Esophagus (tissue), 2 donors: ENCODE results near the gene RAD51B. TPM values are rescaled to one million over a fixed set of nuclear protein-coding genes. Genes with fewer than 3 reads are reported as not detected.

Source experiments
- H3K27ac ChIP-seq, 2 donors: one replicate each; pipeline ENCODE4 v1.5.1; 2013; ENCODE audit warnings: low read depth in 2 of 2, mild to moderate bottlenecking in 2 of 2, inconsistent platforms in 1 of 2, low read length in 1 of 2, moderate library complexity in 1 of 2
- H3K27me3 ChIP-seq, 2 donors: one replicate each; pipeline ENCODE4 v1.6.1; 2013; ENCODE audit warnings: low read length in 2 of 2, control low read depth in 1 of 2, mild to moderate bottlenecking in 1 of 2; ENCODE audit not compliant: insufficient read depth in 2 of 2, control insufficient read depth in 1 of 2
- H3K36me3 ChIP-seq, 2 donors: one replicate each; pipeline ENCODE4 v1.6.1; 2013; ENCODE audit warnings: low read length in 1 of 2; ENCODE audit not compliant: control insufficient read depth in 2 of 2, insufficient read depth in 2 of 2
- H3K4me1 ChIP-seq, 2 donors: one replicate each; pipeline ENCODE4 v1.6.1; 2013; ENCODE audit warnings: low read length in 1 of 2; ENCODE audit not compliant: control insufficient read depth in 2 of 2, insufficient read depth in 2 of 2
- H3K4me3 ChIP-seq, 2 donors: one replicate each; pipeline ENCODE4 v1.5.1; 2013; ENCODE audit warnings: low read length in 2 of 2, mild to moderate bottlenecking in 2 of 2, low read depth in 1 of 2, moderate library complexity in 1 of 2
- H3K9me3 ChIP-seq, 2 donors: one replicate each; pipeline ENCODE4 v1.6.1; 2013; ENCODE audit warnings: mild to moderate bottlenecking in 2 of 2, low read depth in 1 of 2, low read length in 1 of 2, moderate library complexity in 1 of 2; ENCODE audit not compliant: control insufficient read depth in 2 of 2, insufficient read depth in 1 of 2
- WGBS, 2 donors: extraction: QIAGEN DNeasy Blood & Tissue Kit; methylation state at CpG; one replicate each; pipeline ENCODE4 v1.1.7; 2013; 5-methylcytosine and 5-hydroxymethylcytosine counted together
- polyA plus RNA-seq, 2 donors: library from polyadenylated mRNA; stranded (reverse); fragments of 200-250 nt; gene quantifications; one replicate each; pipeline ENCODE4 v1.2.3, GENCODE V29; 2013
- donor health status: healthy with polysubstance abuse.
- donor health status: Bipolar disorder and iron deficiency.

Gene RAD51B
- polyA plus RNA-seq, 2 donors: 3.2 to 4.0 TPM

- H3K27ac ChIP-seq: peak overlapping the region; percentile 22 to 80
- no peak overlapping the region for H3K4me3 ChIP-seq
- 31 to 44% methylated on average over 9 of the region's 9 CpGs for WGBS, 2 donors
- H3K27me3 ChIP-seq: no peaks in the 10 kb centered on the region
- no peaks in the 10 kb centered on the region for H3K36me3 ChIP-seq
- peaks cover 5 to 26% of the 10 kb centered on the region in 2 donors for H3K4me1 ChIP-seq
- H3K9me3 ChIP-seq: peaks cover 0 to 2% of the 10 kb centered on the region in 2 donors
Measured at GRCh38 chr14:68680541-68681051, 861.0 kb downstream of the RAD51B start.

DNA sequence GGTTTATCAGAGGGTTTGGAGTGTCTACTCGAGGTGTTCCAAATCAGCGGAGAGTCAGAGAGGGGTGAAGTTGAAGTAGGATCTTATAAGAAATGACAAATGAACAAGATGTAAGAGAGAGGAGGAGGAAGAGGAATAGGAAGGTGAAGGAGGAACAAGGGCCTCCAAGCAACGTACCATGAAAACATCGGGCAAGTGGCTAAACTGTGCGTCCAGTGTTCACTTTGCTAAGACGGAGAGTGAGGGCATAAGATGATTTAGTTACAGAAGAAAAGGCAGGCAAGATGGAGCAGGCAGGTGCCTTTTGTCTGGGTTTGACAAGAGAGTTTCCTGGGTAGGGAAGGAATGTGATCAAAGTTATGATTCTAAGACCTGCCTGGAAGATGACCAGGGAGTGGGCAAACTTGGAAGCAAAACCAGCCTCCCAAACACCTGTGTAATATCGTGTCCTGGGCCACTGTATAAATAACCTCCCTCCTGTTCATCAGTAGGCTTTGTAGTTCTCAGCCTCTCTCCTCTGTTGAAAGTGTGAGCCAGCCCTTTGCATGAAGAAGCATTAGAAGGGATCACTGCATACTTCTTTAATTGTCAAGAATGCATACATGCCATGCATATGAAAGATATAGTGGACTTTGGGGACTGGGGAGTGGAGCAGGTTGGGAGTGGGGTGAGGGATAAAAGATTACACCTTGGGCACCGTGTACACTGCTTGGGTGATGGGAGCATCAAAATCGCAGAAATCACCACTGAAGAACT is 861.9 kb downstream of the RAD51B start:
- H3K9me3 ChIP-seq: peaks cover 0 to 2% of the 10 kb centered on the region in 2 donors
- peak overlapping the region; percentile 22 to 69 for H3K27ac ChIP-seq
- no peak overlapping the region for H3K4me3 ChIP-seq
- peaks cover 5 to 23% of the 10 kb centered on the region in 2 donors for H3K4me1 ChIP-seq
- H3K27me3 ChIP-seq: no peaks in the 10 kb centered on the region
- 58 to 75% methylated on average over 9 of the region's 9 CpGs for WGBS, 2 donors
- no peaks in the 10 kb centered on the region for H3K36me3 ChIP-seq

DNA sequence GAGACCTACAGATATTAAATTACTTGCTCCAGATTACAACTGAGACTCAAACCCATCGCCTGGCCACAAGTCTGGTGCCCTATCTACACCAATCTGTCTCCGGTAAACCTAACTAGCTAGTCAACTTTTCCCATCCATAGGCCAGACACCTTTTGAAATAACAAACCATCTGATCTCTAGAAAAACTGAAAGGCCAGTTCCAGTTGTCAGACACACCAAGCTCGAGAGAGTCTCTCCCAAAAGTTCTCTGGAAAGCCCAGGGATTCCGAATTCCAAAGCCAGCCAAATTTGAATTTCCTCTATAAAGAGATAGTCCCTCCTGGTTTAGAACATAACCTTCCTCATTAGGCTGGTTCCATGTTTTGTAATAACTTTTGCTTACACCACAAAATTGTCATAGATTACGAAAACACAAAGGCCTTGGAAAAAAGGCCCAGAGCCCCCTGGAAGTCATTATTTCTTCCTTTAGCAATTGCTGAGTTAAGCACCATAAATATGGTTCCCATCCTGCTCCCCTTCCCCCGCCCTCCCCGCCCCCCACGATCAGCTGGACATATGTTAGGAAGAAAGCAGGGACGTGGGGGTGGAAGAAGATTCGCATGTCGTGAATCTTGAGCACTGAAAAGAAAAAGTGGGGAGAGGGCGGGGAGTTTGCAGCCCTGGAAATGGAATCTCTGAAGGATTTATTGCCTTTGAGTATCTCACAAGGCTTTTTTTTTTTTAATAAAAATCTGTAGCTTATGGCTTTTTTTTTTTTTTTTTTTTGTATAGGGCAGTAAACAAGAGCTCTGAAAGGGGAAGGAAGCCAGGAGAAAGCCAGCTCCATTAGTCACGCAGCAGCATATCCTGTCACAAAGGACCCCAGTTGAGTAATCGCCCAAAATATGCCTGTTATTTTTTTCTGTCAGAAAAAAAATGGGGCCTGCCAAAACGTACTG is 862.9 kb downstream of the RAD51B start:
- no peak overlapping the region for H3K4me3 ChIP-seq

DNA sequence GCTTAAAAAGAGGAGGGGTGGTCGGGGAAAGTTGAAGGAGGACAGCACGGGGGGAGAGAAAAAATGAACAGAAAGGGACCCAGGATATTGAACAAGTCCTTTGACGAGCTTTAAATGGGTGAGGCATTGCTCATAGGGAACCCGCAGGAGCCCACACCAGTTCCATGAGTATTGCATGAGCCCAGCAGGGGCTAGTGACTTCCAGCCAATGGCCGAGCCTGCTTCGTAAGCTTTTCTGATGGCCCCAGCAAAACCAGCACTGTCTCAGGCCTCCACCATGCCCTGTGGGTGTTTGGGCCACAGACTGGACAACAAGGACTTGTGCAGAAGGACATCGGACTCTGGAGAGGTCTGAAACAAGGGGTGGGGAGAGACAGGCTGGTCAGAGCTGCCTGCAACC is 863.7 kb downstream of the RAD51B start:
- H3K27me3 ChIP-seq: no peaks in the 10 kb centered on the region
- WGBS, 2 donors: 68 to 78% methylated on average over 7 of the region's 7 CpGs
- H3K36me3 ChIP-seq: no peaks in the 10 kb centered on the region
- peaks cover 0 to 2% of the 10 kb centered on the region in 2 donors for H3K9me3 ChIP-seq
- no peak overlapping the region for H3K4me3 ChIP-seq
- H3K4me1 ChIP-seq: peaks cover 5 to 17% of the 10 kb centered on the region in 2 donors
- H3K27ac ChIP-seq: peak overlapping the region; percentile 69 to 77

More for the DNA sequence above, 862.9 kb downstream of the RAD51B start:
- Histone ChIP-seq H3K36me3 (no peaks in the 10 kb centered on the region), H3K27me3 (no peaks in the 10 kb centered on the region), H3K4me1 (peaks cover 5 to 21% of the 10 kb centered on the region in 2 donors), H3K27ac (peak overlapping the region; percentile 76 to 77), H3K9me3 (peaks cover 0 to 2% of the 10 kb centered on the region in 2 donors)
- WGBS, 2 donors: 29 to 40% methylated on average over 15 of the region's 15 CpGs

- Histone ChIP-seq H3K4me1 (peaks cover 2 to 15% of the 10 kb centered on the region in 2 donors), H3K27me3 (no peaks in the 10 kb centered on the region), H3K9me3 (no peaks in the 10 kb centered on the region), H3K4me3 (no peak overlapping the region), H3K36me3 (peaks cover 0 to 2% of the 10 kb centered on the region in 2 donors), H3K27ac (peak overlapping the region; percentile 55 to 70)
- WGBS, 2 donors: 72 to 73% methylated on average over 5 of the region's 5 CpGs
Measured at GRCh38 chr14:68684466-68685418, 865.2 kb downstream of the RAD51B start.

DNA sequence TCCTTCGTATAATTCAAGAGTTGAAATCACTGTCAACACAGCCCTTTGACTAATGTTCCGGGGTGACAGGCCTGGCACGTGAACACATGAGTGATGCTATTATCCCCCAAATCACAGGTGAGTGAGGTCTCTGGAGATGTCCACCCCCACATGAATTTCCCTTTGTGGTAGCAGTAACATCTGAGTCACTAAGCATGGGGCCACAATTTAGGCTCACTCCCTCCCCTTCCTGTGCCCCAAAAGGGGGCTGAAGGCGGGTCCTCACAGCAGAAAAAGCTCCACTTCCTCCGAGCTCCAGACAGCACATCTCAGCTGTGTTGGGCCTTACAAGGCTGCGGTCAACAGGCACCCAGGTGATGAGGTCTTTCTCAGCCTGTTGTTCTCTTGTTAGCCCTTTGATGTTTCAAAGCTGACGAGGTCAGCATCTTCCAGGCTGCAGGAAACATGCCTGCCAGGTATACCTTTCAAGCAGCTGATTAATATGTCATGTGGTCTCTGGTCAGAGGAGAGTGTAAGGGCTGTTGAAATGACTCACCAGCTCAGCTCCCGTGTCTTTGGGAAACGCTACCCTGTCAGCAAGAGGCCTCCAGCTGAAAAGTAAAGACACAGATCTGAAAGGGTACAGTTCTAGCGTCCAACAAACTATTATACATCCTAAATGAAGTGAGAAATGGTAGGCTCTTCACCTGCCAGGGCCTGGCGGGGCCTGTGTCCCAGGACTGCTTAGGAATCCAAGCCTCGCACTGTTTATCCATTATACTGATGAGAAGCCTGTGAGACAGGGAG is 866.0 kb downstream of the RAD51B start:
- H3K4me1 ChIP-seq: peaks cover 2 to 15% of the 10 kb centered on the region in 2 donors
- 50 to 61% methylated on average over 12 of the region's 12 CpGs for WGBS, 2 donors
- H3K4me3 ChIP-seq: no peak overlapping the region
- H3K27me3 ChIP-seq: no peaks in the 10 kb centered on the region
- H3K36me3 ChIP-seq: peaks cover 0 to 2% of the 10 kb centered on the region in 2 donors
- H3K9me3 ChIP-seq: no peaks in the 10 kb centered on the region
- peak overlapping the region; percentile 58 to 70 for H3K27ac ChIP-seq

DNA sequence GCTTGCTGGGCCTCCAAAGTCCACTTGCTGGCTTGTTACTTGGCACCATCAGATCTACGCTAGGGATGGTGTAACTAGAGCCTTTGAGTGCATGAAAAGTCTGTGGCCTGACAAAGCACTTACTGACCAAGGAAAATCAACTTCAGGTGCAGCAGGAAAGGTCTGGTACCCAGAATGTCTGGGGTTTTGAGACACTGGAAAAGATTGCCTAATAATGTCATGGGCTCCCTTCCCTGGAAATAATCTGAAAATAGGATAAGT is 866.6 kb downstream of the RAD51B start:
- Histone ChIP-seq H3K27ac (peak overlapping the region; percentile 58 to 67), H3K4me1 (peaks cover 2 to 14% of the 10 kb centered on the region in 2 donors)
- WGBS, 2 donors: 87 to 92% methylated on average over 1 of the region's 1 CpG

DNA sequence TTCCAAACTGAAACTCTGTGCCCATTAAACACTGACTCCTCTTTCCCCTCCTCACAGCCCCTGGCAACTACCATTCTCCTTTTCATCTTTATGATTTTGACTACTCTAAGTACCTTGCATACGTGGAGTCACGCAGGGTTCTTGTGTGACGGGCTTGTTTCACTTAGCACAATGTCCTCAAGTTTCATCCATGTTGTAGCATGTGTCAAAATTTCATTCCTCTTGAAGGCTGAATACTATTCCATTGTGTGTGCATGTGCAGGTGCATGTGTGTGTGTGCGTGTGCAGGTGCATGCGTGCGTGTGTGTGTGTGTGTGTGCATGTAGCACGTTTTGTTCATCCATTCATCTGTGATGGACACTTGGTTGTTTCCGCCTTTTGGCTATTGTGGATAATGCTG is 867.1 kb downstream of the RAD51B start:
- Histone ChIP-seq H3K4me1 (peaks cover 0 to 8% of the 10 kb centered on the region in 2 donors), H3K27ac (no peak overlapping the region), H3K9me3 (no peaks in the 10 kb centered on the region), H3K27me3 (no peaks in the 10 kb centered on the region), H3K36me3 (peaks cover 0 to 2% of the 10 kb centered on the region in 2 donors), H3K4me3 (no peak overlapping the region)
- WGBS, 2 donors: 92 to 97% methylated on average over 8 of the region's 8 CpGs

More for the DNA sequence above, 866.6 kb downstream of the RAD51B start:
- H3K4me3 ChIP-seq: no peak overlapping the region
- peaks cover 0 to 2% of the 10 kb centered on the region in 2 donors for H3K36me3 ChIP-seq
- no peaks in the 10 kb centered on the region for H3K9me3 ChIP-seq
- no peaks in the 10 kb centered on the region for H3K27me3 ChIP-seq
